Fibroblast of lung (primary cell): Measurements from ENCODE around the gene DSG2. TPM values are rescaled to one million over a fixed set of nuclear protein-coding genes. Genes with fewer than 3 reads are reported as not detected.

Experiments used
- DNase-seq, 2 donors: peaks; one replicate each; pipeline versions ENCODE4 v3.0.0 to v3.0.0-alpha.2; 2010; ENCODE audit warnings: low read depth in 2 of 2
- H2AFZ ChIP-seq: 2 replicates; pipeline ENCODE4 v1.5.1; 2012; ENCODE audit warnings: low read length, control low read depth, inconsistent platforms
- H3K27ac ChIP-seq: 2 replicates; pipeline ENCODE4 v1.5.1; 2011; ENCODE audit warnings: low read length, control low read depth; ENCODE audit not compliant: insufficient read depth
- H3K27me3 ChIP-seq: 2 replicates; pipeline ENCODE4 v1.5.1; 2011; ENCODE audit warnings: mild to moderate bottlenecking, low read length; ENCODE audit not compliant: control insufficient read depth, insufficient read depth
- H3K36me3 ChIP-seq: 2 replicates; pipeline ENCODE4 v1.5.1; 2011; ENCODE audit warnings: low read length; ENCODE audit not compliant: control insufficient read depth, insufficient read depth
- H3K4me1 ChIP-seq: 2 replicates; pipeline ENCODE4 v1.5.1; 2011; ENCODE audit warnings: low read length; ENCODE audit not compliant: control insufficient read depth, insufficient read depth; ENCODE audit errors: extremely low read depth
- H3K4me2 ChIP-seq: 2 replicates; pipeline ENCODE4 v1.5.1; 2011; ENCODE audit warnings: low read length, control low read depth; ENCODE audit not compliant: insufficient read depth; ENCODE audit errors: extremely low read depth
- H3K4me3 ChIP-seq, 4 experiments: fragments of 200-600 bp in 1 of 4; sonication (generic) in 1 of 4; replicated peaks in 1 of 4; 2 replicates each; pipeline ENCODE4 v1.5.1; 2011 to 2016; ENCODE audit warnings: low read length in 4 of 4, low read depth in 3 of 4, mild to moderate bottlenecking in 3 of 4, control low read depth in 2 of 4, inconsistent platforms in 1 of 4, mixed read lengths in 1 of 4; ENCODE audit not compliant: insufficient read depth in 1 of 4; ENCODE audit errors: control extremely low read depth in 1 of 4
- H3K79me2 ChIP-seq: 2 replicates; pipeline ENCODE4 v1.5.1; 2012; ENCODE audit warnings: mild to moderate bottlenecking, low read length, inconsistent platforms; ENCODE audit not compliant: control insufficient read depth, insufficient read depth
- H3K9ac ChIP-seq: 2 replicates; pipeline ENCODE4 v1.5.1; 2011; ENCODE audit warnings: mild to moderate bottlenecking, low read length, control low read depth; ENCODE audit not compliant: insufficient read depth
- H3K9me3 ChIP-seq: 2 replicates; pipeline ENCODE4 v1.5.1; 2012; ENCODE audit warnings: low read depth, low read length; ENCODE audit not compliant: control insufficient read depth, insufficient read depth
- H4K20me1 ChIP-seq: 2 replicates; pipeline ENCODE4 v1.5.1; 2011; ENCODE audit warnings: low read length; ENCODE audit not compliant: control insufficient read depth, insufficient read depth; ENCODE audit errors: extremely low read depth
- CTCF ChIP-seq, 2 donors: IDR thresholded peaks in 1 of 2; conservative IDR thresholded peaks in 1 of 2; 1 replicate in 1 of 2; 2 replicates in 1 of 2; pipeline ENCODE4 v1.5.1; 2011 to 2012; ENCODE audit warnings: low read length in 2 of 2, control low read depth in 1 of 2, inconsistent platforms in 1 of 2, low read depth in 1 of 2, mild to moderate bottlenecking in 1 of 2
- EZH2 ChIP-seq: IDR thresholded peaks from 2 replicates; pipeline ENCODE4 v1.5.1; 2012; ENCODE audit warnings: low read length, control low read depth, mild to moderate bottlenecking; ENCODE audit errors: missing control alignments
- polyA plus RNA-seq, 2 donors: library from polyadenylated mRNA; depleted of rRNA in 1 of 2; stranded (reverse) in 1 of 2; unstranded in 1 of 2; fragments of >200 nt; gene quantifications; 2 replicates each; pipeline ENCODE4 v1.2.1, GENCODE V29; 2011 to 2012; ENCODE audit warnings: missing spikeins in 1 of 2
- total RNA-seq: library from RNA; depleted of rRNA; stranded (reverse); fragments of >200 nt; gene quantifications from 2 replicates; pipeline ENCODE4 v1.2.1, GENCODE V29; 2014

DSG2 gene
- total and polyA plus RNA-seq, 2 donors (not counting 1 experiment from before 2014, with no cell fraction given): 0.33 to 1.1 TPM

- H3K27me3 ChIP-seq: no peaks in the 10 kb centered on the region
- no peak overlapping the region for H3K4me3 ChIP-seq
- no peak overlapping the region for H3K4me2 ChIP-seq
- no peak overlapping the region for H3K9ac ChIP-seq
- no peak for TF ChIP-seq EZH2
- TF ChIP-seq CTCF (conservative IDR thresholded peaks at IDR 0.05 in 1 of 2, IDR thresholded peaks at IDR 0.05 in 1 of 2; ENCODE audit: low read depth in 1 of 2, low read length in 2 of 2): no peak
- no peaks in the 10 kb centered on the region for H3K79me2 ChIP-seq
- no peaks in the 10 kb centered on the region for H3K36me3 ChIP-seq
- H4K20me1 ChIP-seq: no peaks in the 10 kb centered on the region
- H3K9me3 ChIP-seq: no peaks in the 10 kb centered on the region
- H3K4me1 ChIP-seq: no peaks in the 10 kb centered on the region
- H2AFZ ChIP-seq: no peak overlapping the region
- H3K27ac ChIP-seq: no peak overlapping the region
- DNase-seq: peak in 1 of 2 donors; percentile 64
These were observed 11.8 kb upstream of the DSG2 start for GRCh38 chr18:31486165-31486564.

DNA sequence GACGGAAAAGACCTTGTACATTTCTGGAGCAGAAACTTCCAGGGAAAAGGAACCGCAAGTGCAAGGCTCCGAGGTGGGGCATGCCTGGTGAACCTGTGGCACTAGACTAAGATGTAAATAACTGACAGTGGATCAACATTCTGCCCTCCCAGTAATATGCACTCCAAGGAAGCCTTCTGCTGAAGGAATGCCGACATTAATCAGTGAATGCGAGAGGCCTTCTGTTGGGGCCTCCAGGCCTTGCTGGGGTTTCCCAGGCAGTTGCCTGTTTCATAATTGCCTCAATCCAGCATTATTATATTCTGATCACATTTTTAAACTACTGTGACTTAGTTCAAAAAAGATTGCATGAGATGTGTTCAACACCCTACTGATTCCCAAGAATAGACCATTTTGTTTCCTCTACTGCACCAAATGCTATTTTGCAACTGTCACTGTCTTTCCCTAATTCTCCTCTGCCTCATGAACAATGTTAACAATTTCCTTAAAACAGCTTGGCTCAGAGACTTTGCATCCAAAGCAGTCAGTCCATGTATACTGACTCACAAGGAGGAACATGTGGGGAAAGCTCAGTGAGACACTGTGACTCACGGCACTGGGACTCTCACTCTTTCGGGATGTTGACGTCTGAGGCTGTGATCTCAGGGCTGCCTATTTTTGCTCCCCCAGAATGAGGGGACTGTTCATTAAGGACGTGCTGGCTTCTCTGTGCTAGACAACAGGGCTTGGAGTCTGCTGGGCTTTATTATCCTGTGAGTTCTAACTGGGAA, 10.5 kb upstream of the DSG2 start:
- H3K27ac ChIP-seq: no peak overlapping the region
- H3K9me3 ChIP-seq: no peaks in the 10 kb centered on the region
- H3K4me2 ChIP-seq: no peak overlapping the region
- no peaks in the 10 kb centered on the region for H3K4me1 ChIP-seq
- no peak for TF ChIP-seq EZH2
- TF ChIP-seq CTCF (conservative IDR thresholded peaks at IDR 0.05 in 1 of 2, IDR thresholded peaks at IDR 0.05 in 1 of 2; ENCODE audit: low read depth in 1 of 2, low read length in 2 of 2): no peak
- no peaks in the 10 kb centered on the region for H4K20me1 ChIP-seq
- no peak overlapping the region for H3K4me3 ChIP-seq
- DNase-seq: peak; percentile 67 to 97
- no peak overlapping the region for H2AFZ ChIP-seq
- no peak overlapping the region for H3K9ac ChIP-seq
- no peaks in the 10 kb centered on the region for H3K79me2 ChIP-seq
- no peaks in the 10 kb centered on the region for H3K27me3 ChIP-seq
- no peaks in the 10 kb centered on the region for H3K36me3 ChIP-seq

GRCh38 chr18:31489311-31489710, 8.7 kb upstream of the DSG2 start:
- H3K79me2 ChIP-seq: no peaks in the 10 kb centered on the region
- H3K9me3 ChIP-seq: no peaks in the 10 kb centered on the region
- H2AFZ ChIP-seq: no peak overlapping the region
- H3K9ac ChIP-seq: no peak overlapping the region
- no peak overlapping the region for H3K4me3 ChIP-seq
- DNase-seq: peak in 1 of 2 donors; percentile 61
- TF ChIP-seq EZH2 (no peak), CTCF (conservative IDR thresholded peaks at IDR 0.05 in 1 of 2, IDR thresholded peaks at IDR 0.05 in 1 of 2; ENCODE audit: low read depth in 1 of 2, low read length in 2 of 2) (no peak)
- no peak overlapping the region for H3K27ac ChIP-seq
- H3K36me3 ChIP-seq: no peaks in the 10 kb centered on the region
- no peaks in the 10 kb centered on the region for H3K27me3 ChIP-seq
- no peaks in the 10 kb centered on the region for H4K20me1 ChIP-seq
- no peaks in the 10 kb centered on the region for H3K4me1 ChIP-seq
- H3K4me2 ChIP-seq: no peak overlapping the region
